Stimulated activated CD4-positive, alpha-beta T cell treated with anti-CD3 and anti-CD28 coated beads, Interleukin-15, amount 100 ng/mL, for 1 hour (primary cell): ENCODE data around the gene MYDGF.
A peak's percentile ranks its signal among the peaks of the same experiment; 100 is the strongest.
"Not testable (repeated sequence)": the region's sequence is repeated elsewhere in the genome, so short reads cannot be mapped to it uniquely, and the experiment has no call there.

Source experiments
- DNase-seq, 2 donors: peaks; one replicate each; pipeline ENCODE4 v3.0.0-alpha.2; 2020; ENCODE audit warnings: low read depth in 1 of 2, low spot score in 1 of 2

MYDGF gene

DNA sequence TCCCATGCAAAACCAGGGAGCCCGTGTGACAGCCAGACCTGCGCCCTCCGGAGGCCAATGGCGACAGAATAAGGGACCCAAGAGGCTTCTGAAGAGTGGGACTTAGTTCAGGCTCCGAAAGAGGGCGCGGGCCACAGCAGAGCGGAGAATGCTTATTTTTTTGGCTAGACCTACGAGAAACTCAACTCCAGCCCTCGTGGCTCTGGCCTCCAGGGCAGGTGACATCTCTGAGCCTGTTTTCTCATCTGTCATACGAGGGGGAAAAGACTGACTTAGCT, 30.5 kb upstream of the MYDGF start:
- no peak for DNase-seq

DNA sequence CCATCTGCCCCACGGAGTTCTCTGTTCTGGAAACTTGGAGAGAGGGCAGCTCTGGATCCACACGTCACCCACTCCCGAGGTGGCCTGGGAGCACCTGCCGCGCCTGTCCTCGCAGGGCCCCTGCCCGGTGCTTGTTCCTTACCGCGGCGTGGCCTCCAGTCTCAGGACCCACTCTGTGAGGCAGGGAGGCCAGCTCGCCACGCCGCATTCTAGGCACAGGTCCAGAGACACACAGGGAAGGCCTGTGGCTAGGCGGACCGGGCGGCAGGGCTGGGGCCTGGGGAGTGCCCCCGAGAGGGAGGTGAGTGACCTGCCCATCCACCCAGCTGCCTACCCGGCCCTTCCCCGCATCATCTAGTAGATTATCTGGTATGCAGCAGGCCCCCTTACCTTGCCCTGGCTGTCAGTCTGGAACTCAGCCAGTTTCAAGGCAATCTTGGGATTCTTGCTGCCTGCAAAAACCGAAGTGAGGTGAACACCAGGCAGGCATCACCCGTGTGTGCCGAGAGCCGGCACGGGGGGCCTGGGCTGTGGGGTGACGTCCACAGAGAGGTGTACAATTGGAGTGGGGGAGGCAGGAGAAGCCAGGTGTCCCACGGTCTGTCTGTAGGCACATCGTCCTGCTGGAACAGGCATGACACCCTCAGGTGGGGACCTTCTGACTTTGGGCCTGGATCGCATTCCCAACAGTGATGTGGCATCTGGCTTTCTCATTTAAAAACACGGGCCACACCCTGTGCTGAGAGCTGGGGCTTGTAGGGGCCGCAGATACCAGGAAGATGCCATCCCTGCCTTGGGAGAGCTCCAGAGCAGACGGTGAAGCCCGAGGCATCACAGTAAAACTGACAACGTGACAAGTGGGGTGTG, 29.9 kb upstream of the MYDGF start:
- DNase-seq = no peak

DNA sequence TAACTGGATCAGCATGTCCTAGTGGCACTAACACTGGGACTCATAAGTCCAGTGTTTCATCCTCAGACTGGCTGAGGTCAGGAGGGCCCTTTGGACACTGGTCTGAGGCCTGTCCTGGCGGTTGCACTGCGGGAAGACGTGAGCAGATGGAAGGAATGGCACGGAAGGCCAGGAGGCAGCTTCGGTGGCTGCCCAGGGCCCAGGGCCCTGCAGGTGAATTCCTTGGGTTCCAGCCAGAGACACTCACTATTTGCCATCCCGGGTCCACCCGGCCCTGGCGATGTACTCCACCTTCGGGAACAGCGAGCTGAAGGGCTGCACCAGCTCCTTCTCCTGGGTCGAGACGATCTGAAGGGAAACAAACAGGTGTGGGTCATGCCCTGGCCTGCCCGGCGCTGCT, 27.2 kb upstream of the MYDGF start:
- DNase-seq = no peak

DNA sequence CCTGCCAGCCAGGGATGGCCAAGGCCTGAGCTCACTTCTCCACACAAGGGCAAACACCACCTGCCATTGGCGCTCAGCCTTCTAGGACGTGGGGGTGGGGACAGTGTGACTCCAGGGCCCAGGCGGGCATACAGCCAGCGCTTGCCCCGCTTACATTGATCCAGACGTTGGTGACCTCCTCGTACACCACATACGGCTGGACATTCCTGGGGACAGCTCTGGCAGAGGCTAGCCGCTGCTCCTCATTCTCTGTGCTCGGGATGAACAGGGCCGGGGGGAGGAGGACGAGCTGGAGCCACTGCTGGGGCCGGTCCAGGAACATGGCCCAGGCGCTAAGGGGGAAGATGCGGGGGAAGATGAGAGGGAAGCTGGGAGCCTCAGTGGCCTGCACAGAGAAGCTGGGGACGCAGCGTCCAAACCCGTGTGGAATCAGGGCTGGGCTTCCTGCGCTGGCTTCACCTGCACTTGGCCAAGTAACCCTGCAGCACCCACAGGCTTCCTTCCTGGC, 25.1 kb upstream of the MYDGF start:
- no peak for DNase-seq

DNA sequence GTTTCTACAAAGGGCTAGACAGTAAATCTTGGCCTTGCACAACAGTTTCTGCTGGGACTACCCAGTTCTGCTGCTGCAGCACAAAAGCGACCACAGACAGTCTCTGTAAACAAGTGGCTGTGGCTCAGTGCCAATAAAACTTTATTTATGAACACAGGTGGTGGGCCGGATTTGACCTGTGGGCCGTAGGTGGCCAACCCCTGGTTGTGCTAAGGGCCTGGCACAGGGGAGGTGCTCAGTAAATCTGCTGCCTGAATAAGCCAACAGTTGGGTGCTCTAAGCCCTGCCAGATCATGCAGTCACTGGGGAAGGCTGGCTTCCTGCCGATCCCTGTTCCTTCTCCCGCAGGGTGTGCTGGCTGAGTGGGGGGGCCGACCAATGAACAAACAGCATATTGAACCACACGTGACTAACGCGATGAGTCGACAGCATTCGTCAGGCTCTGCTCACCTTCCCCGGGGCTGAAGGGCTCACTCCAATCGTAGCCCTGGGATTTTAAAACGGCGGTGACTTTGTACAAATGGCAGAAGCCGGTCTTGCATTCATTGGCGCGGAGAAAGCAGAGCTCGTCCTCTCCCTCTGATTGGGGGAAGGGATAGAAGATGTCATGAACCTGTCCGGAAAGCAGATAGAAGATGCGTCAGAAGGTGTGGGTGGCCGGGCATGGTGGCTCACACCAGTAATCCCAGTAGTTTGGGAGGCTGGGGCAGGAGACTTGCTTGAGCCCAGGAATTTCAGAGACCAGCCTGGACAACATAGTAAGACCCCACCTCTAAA, 24.3 kb upstream of the MYDGF start:
- no peak for DNase-seq

DNA sequence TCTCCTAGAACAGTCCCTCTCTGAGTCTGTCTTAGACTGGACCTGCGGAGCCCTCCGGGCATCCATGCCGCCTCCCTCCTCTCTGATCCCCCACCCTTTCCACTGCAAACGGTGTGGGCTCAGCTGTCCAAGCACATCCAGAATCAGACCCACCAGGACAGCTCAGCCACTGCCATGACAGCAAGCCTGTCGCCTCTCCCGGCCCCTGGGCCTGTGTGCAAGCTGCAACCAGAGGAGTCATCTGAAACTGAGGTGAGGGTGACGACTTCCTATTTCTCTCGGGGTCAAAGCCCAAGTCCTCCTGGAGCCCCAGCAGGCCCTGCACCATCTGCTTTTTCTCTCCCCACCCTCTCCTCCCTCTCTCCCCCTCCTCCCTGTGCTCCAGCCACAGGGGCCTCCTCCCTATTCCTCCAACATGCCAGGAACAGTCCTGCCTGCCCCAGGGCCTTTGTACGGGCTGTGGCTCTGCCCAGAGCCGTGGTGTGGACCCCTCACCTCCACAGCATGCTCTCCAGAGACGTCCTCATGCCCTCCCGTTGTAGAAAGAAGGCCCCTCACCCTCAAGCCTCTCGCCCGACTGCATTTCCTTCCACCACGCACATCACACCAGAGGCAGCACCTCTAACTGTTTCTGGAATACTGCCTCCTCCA, 23.5 kb upstream of the MYDGF start:
- no peak for DNase-seq

DNA sequence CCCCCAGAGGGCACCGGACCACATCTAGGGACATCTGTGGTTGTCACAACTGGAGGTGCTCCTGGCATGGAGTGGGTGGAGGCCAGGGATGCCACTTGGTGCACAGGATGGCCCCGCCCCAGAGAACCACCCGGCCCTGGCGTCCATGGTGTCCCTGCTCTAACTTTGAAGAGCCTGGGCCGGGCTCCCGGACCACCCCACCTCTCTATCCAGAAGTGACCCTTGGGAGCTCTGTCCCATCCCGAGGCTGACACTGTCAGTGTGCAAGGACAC, 22.9 kb upstream of the MYDGF start:
- no peak for DNase-seq

DNA sequence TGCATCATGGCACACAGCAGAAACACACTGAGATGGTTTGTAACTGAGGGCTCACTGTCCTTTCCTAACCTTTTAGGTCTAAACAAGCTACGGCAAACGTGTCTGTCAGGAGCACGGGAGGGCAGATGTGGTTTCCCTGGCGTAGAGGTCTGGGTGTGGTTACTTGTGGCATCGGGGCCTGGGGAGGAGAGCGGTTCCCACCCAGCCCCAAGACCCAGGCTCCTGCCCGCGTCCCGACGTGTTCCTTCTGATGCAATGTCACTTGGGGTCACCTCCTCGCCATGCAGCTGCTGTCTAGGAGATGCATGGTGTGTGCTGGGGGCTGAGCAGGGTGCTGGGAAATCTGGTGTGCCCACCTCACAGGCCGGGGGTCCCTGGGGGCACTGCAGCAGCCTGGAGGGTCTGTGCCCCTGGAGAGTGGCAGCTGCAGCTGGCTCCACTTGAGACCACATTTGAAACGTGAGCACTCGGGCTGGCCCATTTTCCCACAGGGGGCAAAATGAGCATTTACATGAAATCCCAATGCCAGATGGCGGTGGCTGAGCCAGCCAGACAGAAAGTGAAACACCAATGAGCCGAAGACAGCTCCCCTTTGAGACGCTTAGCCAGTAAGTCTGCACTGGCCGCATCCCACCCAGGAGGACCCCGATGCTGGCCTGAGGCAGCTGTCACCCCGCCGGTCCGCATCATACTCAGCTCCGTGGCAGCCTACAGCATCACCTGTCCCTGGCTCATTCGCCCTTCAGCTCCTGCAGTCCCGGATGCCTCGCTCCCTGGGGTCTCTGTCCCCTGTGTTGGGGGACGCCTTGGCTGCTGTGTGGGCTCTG, 22.3 kb upstream of the MYDGF start:
- no peak for DNase-seq

DNA sequence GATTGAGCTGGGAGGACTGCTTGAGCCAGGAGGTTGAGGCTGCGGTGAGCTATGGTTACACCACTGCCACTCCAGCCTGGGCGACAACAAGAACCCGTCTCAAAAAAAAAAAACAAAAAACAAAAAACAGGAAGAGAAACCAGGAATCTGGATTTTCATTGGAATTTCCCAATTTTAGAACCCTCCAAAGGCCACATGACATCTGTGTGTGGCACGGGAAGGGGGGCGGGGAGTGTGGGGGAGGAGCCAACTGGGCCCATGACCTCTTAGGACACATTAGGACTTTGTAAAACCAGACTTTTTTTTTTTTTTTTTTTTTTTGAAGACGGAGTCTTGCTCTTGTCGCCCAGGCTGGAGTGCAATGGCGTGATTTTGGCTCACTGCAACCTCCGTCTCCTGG, 21.2 kb upstream of the MYDGF start:
- DNase-seq = no peak

DNA sequence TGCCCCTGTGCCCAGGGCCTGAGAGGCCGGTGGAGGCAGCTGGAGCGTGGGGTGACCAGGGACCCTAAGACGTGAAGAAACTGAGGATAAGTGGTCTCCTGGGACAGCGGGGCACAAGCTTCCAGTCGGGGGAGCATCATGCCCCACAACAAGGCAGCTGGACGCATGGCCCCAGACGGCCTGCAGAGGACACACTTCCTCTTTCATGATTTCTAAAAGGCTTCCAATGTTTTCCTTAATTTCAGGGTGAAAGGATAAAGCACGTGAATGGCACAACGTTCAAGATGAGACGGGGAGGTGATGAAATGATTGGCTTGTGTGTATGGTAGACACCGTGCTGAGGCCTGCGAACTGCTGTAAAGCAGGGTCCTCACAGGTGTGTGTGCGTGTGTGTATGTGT, 20.2 kb upstream of the MYDGF start:
- DNase-seq = no peak

DNA sequence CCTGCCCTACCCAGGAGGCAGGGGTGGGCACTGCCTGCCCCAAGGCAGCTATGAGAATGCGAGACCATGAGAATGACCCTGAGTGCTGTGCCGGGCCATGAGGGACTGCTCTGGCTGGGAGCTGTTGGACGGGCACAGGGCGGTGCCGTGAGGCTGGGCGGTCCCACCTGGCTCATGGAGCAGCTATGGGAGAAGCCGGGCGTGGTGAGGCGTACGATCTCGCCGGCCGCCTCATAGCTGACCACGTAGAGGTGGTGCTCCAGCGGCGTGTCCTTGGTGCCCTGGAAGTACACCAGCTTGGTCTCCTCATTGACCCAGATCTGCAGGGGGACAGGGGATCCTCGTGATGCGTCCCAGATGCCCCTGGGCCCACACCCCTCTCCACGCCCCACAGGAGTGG, 19.3 kb upstream of the MYDGF start:
- no peak for DNase-seq

DNA sequence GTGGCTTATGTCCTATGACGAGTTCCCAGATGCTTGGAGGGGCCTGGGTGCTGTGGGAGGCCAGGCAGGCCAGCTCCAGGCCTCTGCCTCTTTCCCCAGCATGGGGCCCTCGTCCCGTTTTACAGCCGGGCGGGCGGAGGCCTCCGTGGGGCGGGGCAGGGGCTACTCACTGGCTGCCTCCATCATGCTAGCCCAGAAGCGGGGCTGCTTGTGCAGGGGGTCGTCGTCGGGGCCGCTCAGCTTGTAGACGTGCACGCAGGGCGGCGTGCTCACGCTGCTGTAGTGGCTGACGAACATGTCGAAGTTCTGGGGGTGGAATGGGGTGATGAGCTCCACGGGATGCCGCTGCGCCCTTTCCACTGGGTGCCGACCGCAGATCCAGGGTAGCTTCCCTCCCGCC, 18.4 kb upstream of the MYDGF start:
- DNase-seq = no peak

DNA sequence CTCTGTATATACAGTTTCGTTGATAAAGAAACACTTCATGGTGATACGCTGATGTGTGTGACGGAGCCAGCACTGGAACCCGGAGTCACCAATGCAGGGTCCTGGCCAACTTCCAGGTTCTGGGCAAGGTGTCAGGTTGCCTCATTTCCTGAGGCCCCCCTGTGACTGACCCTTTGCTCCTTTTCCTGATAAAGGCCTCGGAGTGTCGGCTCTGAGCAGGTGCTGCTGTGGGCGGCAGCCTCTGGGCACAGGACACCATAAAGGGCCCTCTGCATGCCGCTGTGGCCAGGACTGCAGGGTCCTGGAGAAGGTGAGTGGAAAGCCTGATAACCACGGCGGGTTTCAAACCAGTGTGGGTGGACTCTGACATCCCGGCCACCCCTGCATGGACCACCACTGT, 17.3 kb upstream of the MYDGF start:
- no peak for DNase-seq

DNA sequence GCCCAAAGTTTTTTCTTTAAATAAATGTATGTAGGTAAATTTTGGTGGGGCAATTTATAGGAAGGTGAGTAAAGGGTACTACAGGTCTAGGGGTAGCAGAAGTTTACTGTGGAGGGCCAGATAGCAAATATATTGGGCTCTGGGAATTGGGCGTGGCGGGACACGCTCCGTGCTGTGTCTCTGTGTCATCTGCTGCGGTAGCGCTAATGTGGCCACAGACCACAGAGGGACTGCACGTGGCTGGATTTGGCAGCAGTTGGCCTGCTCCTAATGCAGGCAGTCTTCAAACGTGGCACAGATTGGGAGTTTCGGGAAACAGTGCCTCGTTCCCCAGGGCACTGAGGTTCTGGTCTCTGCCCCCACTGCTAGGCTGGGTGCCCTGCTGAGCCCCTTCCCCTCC, 16.6 kb upstream of the MYDGF start:
- DNase-seq = no peak

DNA sequence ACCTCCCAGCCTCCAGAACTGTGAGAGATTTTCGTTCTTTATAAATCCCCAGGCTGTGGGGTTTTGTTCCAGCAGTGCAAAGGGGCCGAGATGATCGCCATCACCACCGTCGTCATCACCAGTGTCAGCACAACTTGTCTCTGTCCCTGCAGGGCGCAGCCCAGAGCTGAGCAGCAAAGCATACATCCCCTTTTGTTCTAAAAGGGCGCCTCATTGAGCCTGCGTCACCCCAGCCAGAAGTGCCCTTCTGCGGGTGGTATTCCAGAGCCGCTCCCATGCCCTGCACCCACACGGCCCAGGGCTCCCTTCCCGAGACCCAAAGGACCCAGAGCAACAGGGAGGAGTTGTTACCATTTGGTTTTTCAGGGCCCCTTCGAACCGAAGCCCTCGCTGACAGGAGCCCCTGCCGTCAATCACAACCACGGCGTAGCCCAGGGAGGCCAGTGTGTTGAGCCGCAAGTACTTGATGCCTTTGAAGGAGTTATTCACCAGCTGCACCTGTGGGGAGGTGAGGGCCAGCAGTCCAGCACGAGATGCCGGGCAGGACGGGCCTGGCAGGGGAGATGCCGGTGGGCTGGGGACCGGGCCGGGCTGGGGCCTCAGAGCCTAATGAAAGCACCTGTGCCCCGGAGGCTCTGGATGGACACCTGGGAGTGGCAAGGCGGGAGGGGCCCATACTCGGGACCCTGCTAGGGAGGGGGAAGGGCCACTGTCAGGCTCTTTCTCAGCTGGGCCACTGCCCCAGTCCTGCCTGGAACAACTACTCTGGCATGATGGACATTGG, 14.4 kb upstream of the MYDGF start:
- no peak for DNase-seq

DNA sequence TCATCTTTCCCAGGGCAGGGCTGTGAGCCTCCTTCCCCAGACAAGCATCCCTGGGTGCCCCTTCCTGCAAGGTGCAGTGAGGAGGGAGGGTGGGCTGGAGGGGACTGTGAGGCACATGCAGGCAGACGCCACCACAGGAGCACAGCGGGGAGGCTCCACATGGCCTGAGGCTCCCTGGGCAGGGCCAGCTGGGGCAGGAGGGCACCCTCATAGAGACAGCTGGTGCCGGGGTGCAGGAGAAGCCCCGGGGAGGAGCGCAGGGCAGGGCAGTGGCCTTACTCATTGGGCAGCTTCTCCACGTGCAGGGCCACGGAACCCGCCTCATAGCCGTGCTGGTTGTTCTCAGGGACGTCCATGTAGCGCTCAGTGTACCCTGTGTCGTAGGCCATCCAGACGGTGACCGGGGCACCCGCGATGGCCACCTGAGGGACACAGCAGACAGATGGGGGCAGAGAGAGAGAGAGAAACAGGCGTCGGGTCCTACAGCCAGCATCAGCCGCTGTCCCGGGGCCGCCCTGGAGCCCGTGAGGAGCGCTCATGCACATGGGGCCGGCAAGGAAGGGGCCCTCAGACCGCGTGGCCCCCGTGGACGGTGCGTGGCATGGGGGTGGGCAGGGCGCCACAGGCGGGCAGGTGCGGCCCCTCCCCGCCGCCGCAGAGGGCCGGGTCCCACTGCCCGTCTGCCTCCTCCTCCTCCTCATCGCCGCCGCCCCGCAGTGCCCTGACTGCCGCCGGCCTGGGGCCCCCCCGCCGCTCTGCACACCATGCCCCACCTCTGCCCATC, 12.5 kb upstream of the MYDGF start:
- DNase-seq = no peak

DNA sequence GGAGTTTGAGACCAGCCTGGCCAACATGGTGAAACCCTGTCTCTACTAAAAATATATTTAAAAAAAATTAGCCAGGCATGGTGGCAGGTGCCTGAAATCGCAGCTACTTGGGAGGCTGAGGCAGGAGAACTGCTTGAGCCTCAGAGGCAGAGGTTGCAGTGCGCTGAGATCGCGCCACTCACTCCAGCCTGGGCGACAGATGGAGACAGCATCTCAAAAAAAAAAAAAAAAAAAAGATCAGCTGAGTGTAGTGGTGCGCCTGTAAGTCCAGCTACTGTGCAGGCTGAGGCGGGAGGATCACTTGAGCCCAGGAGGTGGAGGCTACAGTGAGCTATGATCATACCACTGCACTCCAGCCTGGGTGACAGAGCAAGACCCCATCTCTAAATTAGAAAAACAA, 9.9 kb upstream of the MYDGF start:
- DNase-seq = not testable (repeated sequence)

DNA sequence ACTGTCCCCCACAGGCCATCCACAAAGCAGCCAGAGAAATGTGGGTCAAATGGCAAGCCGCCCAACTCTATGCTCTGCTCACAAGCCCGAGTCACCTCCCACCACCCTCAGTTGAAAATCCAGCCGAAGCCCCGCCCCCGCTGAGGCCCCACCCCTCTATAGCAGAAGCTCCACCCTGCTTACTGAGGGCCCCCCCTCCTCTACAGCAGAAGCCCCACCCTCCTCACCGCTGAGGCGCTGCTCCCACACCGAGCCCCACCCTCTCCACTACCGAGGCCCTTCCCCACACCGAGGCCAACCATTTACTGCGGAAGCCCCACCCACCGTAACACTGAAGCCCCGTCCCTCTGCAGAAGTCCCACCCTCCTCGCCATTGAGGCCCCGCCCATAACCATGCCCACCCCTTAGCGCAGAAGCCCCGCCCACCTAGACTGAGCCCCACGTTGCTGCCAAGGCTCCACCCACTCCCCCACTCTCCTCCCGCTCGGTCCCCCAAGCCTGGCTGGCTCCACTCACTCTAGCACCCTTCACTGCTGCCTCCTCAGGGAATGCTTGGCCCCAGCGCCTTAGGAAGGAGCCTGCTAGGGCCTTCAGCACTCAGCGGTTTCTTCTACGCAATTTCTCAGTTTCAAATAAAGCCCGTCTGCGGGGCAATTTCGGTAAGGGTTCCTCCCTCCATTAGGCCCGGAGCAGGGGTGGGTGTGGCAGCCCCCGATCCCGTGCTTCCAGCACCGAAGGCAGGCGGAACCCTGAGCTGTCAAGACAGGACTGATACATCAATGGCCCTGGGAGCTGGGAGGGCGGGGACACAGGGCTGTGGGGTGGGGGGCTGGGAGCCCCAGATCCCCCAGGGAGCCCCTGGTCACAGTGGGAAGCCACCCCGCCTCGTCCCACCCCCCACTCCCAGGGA, 9.0 kb upstream of the MYDGF start:
- DNase-seq = peak in 1 of 2 donors; percentile 8
